Measurements from ENCODE around the gene DLGAP3.
"Not testable (repeated sequence)": the region's sequence is repeated elsewhere in the genome, so short reads cannot be mapped to it uniquely, and the experiment has no call there.

The DLGAP3 gene, protein sequence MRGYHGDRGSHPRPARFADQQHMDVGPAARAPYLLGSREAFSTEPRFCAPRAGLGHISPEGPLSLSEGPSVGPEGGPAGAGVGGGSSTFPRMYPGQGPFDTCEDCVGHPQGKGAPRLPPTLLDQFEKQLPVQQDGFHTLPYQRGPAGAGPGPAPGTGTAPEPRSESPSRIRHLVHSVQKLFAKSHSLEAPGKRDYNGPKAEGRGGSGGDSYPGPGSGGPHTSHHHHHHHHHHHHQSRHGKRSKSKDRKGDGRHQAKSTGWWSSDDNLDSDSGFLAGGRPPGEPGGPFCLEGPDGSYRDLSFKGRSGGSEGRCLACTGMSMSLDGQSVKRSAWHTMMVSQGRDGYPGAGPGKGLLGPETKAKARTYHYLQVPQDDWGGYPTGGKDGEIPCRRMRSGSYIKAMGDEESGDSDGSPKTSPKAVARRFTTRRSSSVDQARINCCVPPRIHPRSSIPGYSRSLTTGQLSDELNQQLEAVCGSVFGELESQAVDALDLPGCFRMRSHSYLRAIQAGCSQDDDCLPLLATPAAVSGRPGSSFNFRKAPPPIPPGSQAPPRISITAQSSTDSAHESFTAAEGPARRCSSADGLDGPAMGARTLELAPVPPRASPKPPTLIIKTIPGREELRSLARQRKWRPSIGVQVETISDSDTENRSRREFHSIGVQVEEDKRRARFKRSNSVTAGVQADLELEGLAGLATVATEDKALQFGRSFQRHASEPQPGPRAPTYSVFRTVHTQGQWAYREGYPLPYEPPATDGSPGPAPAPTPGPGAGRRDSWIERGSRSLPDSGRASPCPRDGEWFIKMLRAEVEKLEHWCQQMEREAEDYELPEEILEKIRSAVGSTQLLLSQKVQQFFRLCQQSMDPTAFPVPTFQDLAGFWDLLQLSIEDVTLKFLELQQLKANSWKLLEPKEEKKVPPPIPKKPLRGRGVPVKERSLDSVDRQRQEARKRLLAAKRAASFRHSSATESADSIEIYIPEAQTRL

DNA sequence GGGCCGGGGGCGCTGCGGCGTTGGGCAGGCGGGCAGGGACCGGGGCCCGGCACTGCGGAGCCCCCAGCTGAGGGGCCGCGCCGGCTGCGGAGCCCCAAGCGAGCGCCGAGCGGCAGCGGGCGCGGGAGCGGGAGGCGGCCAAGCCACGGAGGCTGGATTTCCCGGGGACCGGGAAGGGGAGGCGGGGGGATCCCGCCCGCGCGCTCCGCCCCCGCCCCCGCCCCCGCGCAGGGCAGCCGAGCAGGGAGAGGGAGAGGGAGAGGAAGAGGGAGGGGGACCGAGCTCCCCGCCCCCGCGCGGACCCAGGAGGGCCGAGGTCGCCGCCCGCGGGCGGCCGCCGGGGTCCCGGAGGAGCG is at the start of gene DLGAP3:
Gene DLGAP3 (minus strand): TSS at position 154 of the 356 bp plus-strand sequence. CDS start 24,267 bp downstream, outside the sequence.
- peak; percentile 78 for DNase-seq

DNA sequence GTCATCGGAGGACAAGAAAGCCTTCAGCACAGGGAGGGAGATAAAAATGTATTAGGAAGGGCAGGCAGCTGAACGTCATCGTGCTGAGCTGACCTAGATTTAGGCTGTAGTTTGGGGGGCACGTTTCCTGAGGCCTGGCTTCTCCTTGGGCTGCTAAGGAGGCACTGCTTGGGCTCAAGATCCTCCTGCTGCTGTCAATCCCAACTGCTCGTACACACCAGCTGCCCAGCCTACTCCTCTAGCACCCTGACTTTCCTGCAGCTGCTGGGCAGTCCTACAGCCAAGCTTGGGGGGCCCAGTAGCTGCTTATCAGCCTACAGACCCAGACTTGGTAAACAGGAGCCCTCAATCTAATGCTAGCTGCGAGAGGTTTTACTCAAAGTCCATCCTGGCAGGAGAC is 49.5 kb upstream of the DLGAP3 start:
- peak; percentile 22 for DNase-seq

DNA sequence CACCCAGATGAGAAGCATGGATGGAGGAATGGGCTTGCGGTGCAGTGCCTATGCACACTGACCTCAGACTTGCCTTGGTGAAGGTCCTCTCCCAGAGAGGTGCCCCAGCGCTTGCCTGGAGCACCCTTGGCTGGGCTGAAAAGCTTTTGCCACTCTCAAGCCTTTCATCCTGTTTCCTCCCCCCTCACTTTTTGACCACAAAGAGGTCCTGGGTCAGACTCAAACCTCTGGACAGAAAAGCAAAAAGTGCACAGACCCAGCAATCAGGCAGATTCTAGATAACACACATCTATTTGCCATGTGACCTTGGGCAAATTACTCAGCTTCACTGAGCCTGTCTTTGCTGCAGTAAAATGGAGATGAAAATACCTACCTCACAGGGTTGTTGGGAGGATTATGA is 48.4 kb upstream of the DLGAP3 start:
- no peak for DNase-seq

DNA sequence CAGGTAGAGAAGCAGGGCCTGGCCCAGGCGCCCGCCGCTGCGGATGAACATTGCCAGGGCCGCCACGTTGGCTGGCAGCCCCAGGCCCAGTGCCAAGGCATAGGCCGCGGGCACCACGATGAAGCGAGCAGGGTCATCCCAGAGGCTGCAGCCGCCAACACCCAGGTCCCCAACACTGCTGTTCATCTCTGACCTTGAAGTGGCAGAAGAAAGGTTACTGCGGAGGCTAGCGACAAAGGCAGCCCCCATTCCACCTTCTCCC is 47.7 kb upstream of the DLGAP3 start:
- DNase-seq: no peak

DNA sequence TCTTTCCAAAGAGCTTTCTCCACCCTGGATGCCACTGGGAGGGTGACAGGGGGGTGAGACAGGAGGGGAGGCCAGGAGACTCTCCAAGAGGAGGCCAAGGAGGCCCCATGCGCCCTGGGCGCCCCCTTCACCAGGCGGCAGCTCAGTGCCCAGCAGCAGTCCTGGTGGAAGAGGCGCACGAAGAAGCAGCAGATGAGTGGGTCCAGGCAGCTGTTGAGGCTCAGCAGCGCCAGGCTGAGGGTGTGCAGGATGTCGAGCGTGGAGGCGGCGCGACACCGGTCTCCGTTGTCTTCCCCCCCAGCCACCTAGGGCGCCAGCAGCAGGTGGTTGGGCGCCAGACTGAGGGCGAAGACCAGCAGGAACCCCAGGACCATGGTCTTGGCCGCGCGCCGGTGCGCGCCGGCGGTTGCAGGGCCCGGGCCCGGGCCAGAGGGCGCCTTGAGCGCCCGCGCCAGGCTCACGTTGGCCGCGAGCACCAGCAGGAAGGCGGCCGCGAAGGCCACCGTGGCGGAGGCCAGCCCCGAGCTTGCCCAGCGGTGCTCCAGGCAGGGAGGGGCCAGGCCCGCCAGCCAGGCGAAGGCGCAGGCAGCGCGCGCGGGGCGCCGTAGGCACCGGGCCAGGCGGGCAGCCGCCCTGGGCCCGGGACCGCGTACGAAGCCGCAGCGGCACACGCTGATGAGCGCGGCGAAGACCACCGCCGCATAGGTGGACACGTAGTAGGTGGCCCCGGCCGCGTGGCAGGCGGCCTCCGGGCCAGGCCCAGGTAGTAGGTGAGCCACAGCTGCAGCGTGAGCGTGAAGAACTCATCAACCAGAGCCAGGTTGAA is 47.1 kb upstream of the DLGAP3 start:
- no peak for DNase-seq

DNA sequence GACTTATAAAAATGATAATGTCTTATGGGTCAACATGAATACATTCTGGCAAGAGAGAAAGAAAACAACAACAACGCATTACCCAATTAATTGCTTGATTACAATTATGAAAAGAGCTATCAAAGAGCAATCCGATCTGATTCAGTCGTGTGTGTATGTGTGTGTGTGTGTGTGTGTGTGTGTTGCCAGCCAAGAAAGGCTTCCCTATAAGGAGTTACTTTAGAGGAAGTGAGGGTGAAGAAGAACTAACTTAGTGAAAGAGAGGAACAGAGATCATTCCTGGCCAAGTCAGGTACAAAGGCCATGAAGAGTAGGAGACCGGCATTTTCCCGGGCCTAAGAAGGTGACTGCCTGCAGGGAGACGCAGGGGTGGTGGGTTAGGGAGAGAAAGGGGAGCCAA is 46.3 kb upstream of the DLGAP3 start:
- DNase-seq: no peak

DNA sequence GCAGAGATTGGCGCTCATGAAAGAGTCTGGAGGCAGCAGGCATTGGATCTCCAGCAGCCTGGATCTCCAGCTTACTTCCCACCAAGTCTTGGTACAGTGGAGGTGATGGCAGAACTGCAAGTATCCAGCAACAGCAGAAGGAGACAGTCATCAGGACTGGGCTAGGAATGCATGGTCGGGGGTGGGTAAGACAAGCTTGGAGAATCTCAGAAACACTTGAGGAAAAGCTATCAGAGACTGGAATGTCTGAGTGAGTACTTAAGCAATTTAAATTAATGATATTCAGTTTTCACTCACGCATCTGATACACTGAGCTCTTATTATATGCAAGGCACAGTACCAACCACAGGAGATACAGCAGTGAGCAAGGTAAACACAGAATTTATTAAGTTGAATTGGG is 45.9 kb upstream of the DLGAP3 start:
- no peak for DNase-seq

DNA sequence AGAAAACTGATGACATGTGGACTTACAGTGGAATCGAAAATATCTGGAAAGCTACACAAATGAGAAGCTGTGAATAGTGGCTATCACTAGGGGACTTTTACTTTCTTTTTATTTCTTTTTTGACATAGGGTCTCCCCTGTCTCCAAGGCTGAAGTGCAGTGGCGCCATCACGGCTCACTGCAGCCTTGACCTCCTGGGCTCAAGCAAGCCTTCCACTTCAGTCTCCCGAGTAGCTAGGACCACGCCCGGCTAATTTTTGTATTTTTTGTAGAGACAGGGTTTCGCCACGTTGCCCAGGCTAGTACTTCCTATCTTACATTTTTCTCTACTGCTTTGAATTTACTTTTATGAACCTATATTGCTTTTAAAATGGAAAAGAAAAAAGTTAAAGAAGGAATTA is 45.2 kb upstream of the DLGAP3 start:
- no peak for DNase-seq

DNA sequence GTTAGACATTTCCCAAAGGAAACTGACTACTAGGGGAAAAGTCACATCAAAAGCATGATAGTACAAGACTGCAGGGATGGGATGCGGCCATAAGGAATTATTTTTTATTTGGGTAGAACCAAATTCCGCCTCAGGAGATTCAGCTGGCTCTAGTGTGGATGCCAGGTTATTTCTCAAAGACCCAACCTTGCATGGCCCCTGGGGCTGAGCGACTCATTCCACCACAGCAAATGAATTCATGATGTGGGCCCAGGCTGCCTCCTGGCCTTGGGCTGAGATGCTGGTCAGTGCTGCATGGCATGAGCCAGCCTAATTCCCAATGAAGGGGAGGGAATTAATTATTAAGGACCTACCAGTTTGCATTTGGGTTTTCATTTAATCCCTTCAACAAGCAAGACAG is 43.9 kb upstream of the DLGAP3 start:
- DNase-seq: no peak

DNA sequence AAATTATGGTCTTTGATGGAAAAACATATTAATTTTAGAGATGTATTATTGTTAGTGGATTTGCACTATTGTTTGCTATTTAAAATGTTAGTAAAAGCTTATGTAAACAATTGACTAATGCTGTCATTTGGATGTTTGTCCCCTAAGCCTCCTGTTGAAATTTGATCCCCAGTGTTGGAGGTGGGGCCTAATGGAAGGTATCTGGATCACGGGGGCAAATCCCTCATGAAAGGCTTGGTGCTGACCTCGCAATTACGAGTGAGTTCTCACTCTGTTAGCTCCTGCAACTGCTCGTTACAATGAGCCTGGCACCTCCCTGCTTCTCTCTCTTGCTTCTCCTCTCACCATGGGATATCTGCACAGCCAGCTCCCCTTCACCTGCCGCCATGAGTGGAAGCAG is 41.4 kb upstream of the DLGAP3 start:
- peak; percentile 81 for DNase-seq

DNA sequence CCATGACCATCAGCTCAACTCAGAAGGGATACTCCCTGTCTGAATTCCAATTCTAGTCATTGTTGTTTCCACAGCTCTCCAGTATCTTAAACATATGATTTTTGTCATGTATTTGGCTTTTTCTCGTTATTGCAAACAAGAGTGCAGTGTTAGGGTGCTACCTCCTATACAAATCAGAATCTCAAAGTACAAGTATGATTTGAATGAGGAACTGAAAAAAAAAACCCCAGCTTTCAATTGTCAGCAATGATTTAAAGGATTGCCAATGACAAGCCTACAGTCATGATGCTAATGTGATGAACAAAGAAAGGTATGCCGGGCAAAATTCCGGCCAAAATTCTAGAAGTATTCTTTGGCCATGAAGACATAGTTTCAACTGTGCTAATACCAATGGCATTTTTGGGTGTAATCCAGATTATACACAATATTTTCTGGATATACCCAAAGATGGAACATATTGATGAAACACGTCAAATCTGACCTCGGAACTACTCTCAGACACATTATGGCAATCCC is 40.8 kb upstream of the DLGAP3 start:
- no peak for DNase-seq

DNA sequence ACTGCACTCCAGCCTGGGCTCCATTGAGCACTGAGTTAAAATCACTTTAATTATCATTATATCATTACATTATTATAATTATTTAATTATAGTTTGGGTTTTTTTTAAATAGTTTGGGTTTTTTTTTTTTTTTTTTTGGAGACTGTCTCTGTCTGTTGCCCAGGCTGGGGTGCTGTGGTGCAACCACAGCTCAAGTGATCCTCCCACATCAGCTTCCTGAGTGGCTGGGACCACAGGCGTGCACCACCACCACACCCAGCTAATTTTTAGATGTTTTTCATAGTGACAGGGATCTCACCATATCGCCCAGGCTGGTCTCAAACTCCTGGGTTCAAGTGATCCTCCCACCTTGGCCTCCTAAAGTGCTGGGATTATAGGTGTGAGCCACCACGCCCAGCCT is 38.8 kb upstream of the DLGAP3 start:
- not testable (repeated sequence) for DNase-seq

DNA sequence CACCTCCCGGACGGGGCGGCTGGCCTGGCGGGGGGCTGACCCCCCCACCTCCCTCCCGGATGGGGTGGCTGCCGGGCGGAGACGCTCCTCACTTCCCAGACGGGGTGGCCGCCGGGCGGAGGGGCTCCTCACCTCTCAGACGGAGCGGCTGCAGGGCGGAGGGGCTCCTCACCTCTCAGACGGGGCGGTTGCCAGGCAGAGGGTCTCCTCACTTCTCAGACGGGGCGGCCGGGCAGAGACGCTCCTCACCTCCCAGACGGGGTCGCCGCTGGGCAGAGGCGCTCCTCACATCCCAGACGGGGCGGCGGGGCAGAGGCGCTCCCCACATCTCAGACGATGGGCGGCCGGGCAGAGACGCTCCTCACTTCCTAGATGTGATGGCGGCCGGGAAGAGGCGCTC is 38.2 kb upstream of the DLGAP3 start:
- not testable (repeated sequence) for DNase-seq

DNA sequence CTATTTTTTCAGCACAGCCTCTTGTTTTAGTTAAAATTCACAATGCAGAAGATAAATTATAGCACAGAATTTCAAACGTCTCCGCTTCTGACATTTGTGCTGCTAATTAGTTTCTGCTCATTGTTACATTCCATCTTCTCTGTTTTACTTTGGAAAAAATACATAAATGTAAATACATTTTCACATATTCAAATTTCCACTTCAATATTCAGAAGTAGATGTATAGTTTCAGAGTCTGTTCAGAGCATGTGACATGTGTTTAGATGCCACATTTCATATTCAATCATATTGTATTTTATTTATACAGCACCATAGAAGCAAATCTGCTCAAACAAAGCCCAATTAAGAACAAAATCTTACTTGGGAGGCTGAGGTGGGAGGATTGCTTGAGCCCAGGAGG is 36.1 kb upstream of the DLGAP3 start:
- DNase-seq: no peak

DNA sequence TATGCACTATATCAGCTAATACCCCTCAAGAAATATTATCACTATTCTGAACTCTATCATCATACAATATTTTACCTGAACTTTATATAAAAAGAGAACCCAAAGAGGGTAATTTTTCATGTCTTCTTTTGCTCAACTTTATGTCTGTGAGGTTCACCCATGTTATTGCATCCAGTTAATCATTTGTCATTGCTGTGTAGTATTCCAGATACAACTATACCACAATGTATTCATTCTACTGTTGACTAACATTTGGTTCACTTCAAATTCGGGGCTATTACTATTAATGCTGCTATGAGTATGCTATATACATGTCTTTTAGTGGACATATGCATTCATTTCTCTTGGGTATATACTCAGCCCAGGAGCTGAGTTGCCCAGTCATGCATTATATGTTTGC is 21.0 kb upstream of the DLGAP3 start:
- no peak for DNase-seq

DNA sequence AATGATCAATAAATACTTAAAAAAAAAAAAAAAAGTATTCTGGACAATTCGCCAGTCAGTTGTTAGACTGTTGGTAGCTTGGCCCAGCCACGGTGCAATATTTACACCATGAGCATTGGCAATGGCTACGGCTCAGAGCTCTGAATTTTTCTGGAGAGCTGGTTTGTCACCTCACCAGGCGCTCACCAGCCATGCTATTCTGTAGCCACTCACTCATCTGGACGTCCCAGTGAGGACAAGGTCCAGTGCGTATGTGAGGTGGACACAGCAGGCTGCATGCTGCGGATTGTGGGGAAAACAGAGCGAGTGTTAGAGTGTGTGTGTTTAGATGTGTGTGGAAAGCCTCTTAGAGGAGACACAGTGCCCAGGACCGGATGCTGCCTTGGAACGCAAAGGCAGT is 19.3 kb upstream of the DLGAP3 start:
- DNase-seq: not testable (repeated sequence)

DNA sequence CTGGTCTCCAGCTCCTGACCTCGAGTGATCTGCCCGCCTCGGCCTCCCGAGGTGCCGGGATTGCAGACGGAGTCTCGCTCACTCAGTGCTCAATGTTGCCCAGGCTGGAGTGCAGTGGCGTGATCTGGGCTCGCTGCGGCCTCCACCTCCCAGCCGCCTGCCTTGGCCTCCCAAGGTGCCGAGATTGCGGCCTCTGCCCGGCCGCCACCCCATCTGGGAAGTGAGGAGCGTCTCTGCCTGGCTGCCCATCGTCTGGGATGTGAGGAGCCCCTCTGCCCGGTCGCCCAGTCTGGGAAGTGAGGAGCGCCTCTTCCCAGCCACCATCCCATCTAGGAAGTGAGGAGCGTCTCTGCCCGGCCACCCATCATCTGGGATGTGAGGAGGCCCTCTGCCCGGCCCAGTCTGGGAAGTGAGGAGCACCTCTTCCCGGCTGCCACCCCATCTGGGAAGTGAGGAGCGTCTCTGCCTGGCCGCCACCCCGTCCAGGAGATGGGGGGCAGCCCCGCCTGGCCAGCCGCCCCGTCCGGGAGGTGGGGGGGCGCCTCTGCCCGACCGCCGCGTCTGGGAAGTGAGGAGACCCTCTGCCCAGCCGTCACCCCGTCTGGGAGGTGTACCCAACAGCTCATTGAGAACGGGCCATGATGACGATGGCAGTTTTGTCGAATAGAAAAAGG is 18.3 kb upstream of the DLGAP3 start:
- not testable (repeated sequence) for DNase-seq

DNA sequence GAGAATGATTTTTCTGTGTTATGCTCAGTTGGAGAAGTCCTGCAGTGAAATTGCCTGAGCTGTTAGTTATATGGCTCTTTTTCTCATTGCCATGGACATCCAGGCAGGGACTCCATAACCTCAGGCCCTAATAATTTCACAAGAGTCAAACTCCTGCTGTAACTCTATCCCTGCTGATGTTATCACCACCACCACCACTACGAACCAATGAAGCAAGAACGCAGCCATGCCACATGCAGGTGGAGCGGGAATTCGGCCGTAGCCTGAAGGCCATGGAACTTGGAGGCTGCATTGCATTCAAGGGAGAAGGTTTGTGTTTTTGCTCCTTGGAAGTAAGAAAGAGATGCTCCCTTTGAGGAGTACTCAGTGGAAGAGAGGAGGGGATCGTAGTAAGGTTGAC is 16.8 kb upstream of the DLGAP3 start:
- DNase-seq: no peak

DNA sequence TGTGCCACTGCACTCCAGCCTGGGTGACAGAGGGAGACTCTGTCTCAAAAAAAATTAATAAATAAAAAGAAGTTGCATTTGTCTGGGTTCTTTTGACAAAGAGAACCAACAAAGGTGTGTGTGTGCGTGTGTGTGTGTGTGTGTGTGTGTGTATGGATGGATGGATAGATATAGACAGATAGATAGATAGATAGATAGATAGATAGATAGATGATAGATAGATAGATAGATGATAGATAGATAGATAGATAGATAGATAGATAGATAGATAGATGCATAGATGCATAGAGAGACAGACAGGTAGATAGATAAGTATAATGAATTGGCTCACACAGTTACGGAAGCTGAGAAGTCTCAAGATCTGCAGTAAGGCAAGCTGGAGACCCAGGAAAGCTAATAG is 12.3 kb upstream of the DLGAP3 start:
- not testable (repeated sequence) for DNase-seq

DNA sequence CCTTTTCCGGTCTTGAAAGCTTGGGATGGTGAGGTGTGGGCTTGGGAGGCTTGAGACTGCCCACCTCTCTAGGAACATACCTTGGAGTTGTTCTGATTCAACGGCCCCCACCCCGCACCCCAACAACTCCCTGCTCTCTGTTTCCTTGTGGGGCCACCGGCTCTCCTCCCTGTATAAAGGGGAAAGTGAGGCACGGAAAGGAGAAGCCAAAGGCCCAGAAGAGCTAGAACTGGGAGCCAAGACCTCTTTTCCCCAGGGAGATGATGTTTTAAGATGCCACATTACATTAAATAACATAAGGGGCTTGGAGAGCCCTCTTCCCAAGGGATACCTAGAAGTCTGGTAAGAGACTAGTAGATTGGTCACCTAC is 1.2 kb upstream of the DLGAP3 start:
- peak; percentile 44 for DNase-seq

DNA sequence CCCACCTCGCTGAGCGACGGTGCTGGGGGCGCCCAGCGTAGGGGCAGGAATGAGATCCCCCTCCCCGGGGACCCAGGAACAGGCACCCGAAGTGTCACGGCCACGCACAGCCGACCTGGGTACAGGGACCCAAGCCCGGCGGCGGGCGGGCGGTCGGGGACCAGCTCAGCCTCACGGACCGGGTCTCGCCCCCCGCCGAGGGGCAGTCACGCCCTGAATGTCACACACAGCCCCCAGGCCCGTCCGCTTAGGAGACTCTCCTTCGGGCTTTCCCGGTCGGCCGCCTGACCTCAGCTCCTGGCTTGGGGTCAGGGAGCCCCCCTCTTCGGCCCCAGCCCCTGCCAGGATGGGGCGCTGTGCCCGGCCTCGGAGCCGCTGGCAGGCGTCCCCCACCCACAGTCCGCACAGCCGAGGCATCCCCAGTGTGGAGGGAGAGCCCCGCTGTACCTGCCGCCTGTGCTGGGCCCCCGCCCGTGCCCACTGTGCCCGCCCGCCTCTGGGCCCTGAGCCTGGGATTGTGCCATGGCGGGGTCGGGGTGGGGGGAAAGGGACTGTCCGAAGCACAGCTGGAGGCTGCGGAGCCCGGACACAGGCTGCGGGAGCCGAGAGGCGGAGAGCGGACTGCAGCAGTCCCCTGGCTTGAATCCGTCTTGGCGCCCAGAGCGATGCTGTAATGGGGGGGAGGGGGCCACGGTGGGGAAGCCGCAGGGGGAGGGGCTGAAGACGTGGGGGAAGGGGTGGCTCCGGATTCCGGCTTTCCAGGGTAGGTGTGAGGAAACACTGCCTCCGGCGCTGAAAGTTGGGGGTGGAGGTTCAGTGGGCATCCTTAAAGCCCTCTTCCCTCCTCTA is 627 bp upstream of the DLGAP3 start:
- DNase-seq: peak; percentile 68

Measured in NCI-H82 (cell line).